ENCODE results near the gene DYNC1I1.

DNA sequence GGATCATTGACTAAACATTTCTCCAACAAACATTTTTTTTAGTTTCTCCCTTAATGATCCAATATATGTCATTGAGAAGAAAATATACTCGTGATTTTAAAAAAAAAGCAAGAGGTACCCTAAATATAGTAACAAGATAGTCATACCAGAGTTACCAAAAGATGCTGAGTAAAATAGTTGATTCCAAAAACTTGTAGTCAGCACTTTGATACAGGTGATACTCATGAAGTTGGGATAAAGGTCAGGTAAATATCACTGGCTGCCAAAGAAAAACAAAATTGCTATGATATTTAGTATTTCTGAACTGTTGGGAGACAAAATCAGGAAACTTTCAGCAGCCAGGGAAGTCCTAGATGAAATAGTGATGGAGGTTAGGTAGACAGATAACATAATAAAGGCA lies 225.3 kb downstream of the DYNC1I1 start:
- TF ChIP-seq, protein P1, sequence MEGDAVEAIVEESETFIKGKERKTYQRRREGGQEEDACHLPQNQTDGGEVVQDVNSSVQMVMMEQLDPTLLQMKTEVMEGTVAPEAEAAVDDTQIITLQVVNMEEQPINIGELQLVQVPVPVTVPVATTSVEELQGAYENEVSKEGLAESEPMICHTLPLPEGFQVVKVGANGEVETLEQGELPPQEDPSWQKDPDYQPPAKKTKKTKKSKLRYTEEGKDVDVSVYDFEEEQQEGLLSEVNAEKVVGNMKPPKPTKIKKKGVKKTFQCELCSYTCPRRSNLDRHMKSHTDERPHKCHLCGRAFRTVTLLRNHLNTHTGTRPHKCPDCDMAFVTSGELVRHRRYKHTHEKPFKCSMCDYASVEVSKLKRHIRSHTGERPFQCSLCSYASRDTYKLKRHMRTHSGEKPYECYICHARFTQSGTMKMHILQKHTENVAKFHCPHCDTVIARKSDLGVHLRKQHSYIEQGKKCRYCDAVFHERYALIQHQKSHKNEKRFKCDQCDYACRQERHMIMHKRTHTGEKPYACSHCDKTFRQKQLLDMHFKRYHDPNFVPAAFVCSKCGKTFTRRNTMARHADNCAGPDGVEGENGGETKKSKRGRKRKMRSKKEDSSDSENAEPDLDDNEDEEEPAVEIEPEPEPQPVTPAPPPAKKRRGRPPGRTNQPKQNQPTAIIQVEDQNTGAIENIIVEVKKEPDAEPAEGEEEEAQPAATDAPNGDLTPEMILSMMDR (conservative IDR thresholded peaks at IDR 0.05 in 1 of 2, IDR thresholded peaks at IDR 0.05 in 1 of 2; ENCODE audit: extremely low read depth in 1 of 2, insufficient read depth in 1 of 2, low read depth in 1 of 2, low read length in 2 of 2) = no peak
- no peak for TF ChIP-seq EZH2 (IDR thresholded peaks at IDR 0.05; ENCODE audit: borderline replicate concordance, low read length)

Measured in mammary epithelial cell (primary cell).